ENCODE data around the gene CD2BP2.

GRCh38 chr16:30368792-30369090 is 13.6 kb upstream of the CD2BP2 start:
- TF ChIP-seq CTCF (IDR thresholded peaks at IDR 0.05) (no peak), POLR2A (IDR thresholded peaks at IDR 0.05) (no peak)

Data from esophagus squamous epithelium (tissue), 4 donors.